ENCODE measurements around the gene SORCS1. TPM values are rescaled to one million over a fixed set of nuclear protein-coding genes. Genes with fewer than 3 reads are reported as not detected.

The SORCS1 gene
- total RNA-seq, 1 experiment from 2014 or later: not detected

DNA sequence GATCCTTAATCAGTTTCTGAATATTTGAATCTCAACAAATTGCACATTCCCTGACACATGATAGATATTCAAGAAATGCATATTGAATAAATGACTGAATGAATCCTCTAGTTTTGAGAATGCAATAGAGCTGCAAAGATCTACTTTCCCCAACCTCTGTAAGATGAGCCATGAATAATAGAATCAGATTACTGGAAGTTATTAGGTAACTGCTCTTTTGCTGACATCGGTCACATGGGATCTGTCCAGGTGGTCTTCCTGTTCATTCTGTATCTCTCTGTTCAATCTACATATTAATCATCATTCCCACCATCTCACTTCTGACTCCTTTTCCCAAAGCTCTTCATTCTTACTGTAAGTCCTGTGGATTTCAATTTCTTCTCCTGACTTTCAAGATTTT is 638.7 kb downstream of the SORCS1 start:
- CTCF ChIA-PET: no interaction called here
- no TSS peak for BruUV-seq (replicated peaks)
- no peak overlapping the region for H3K4me3 ChIP-seq (replicated peaks in 1 of 2; ENCODE audit: low read depth in 1 of 2, low read length in 2 of 2)
- POLR2A ChIA-PET: no interaction called here
- peaks cover 9% of the 10 kb centered on the region in 2 experiments; a peak in 3 of 4 replicates for H3K9me3 ChIP-seq (ENCODE audit: control insufficient read depth in 1 of 2, insufficient read depth in 1 of 2, low read depth in 1 of 2, low read length in 2 of 2)
- H3K4me2 ChIP-seq (ENCODE audit: low read length): no peak overlapping the region
- no peaks in the 10 kb centered on the region for H3K79me2 ChIP-seq (ENCODE audit: insufficient read depth, low read length)
- no peaks in the 10 kb centered on the region for H4K20me1 ChIP-seq (ENCODE audit: insufficient read depth)
- TF ChIP-seq JUND (IDR thresholded peaks at IDR 0.05) (no peak), CTCF (IDR thresholded peaks at IDR 0.05 in 2 of 3, conservative IDR thresholded peaks at IDR 0.05 in 1 of 3; ENCODE audit: borderline replicate concordance in 1 of 3, insufficient read depth in 1 of 3, low read depth in 2 of 3, low read length in 2 of 3) (no peak), SRF (IDR thresholded peaks at IDR 0.05; ENCODE audit: low read depth) (no peak), FOSL1 (IDR thresholded peaks at IDR 0.05; ENCODE audit: low read depth) (no peak), MAX (IDR thresholded peaks at IDR 0.05) (no peak), ELF1 (IDR thresholded peaks at IDR 0.05; ENCODE audit: borderline replicate concordance, low read depth) (no peak), ZNF274 (IDR thresholded peaks at IDR 0.05; ENCODE audit: low read depth, low read length) (no peak), ZFX (IDR thresholded peaks at IDR 0.05) (no peak), POLR2A (IDR thresholded peaks at IDR 0.05; ENCODE audit: borderline replicate concordance, extremely low read depth, insufficient read depth, insufficient read length) (no peak), YY1 (IDR thresholded peaks at IDR 0.05; ENCODE audit: extremely low read depth, insufficient replicate concordance, low read depth, low read length) (no peak), TCF7L2 (IDR thresholded peaks at IDR 0.05; ENCODE audit: borderline replicate concordance, extremely low read depth, insufficient read depth, insufficient read length) (no peak), EZH2phosphoT487 (IDR thresholded peaks at IDR 0.05; ENCODE audit: borderline replicate concordance) (no peak), CBX3 (IDR thresholded peaks at IDR 0.05; ENCODE audit: low read depth) (no peak)
- no peak overlapping the region for H3K27ac ChIP-seq (ENCODE audit: low read depth, low read length)
- no peak for DNase-seq (ENCODE audit: low read depth, low spot score)
- H3K9ac ChIP-seq (ENCODE audit: low read length): no peak overlapping the region
- H3K9me2 ChIP-seq (ENCODE audit: insufficient read depth): no peaks in the 10 kb centered on the region
- no peaks in the 10 kb centered on the region for H3K36me3 ChIP-seq (ENCODE audit: control insufficient read depth in 1 of 2, insufficient read depth in 2 of 2, low read length in 2 of 2)
- no peaks in the 10 kb centered on the region for H3K4me1 ChIP-seq (ENCODE audit: control insufficient read depth in 1 of 2, insufficient read depth in 2 of 2, low read length in 2 of 2)
- H3K27me3 ChIP-seq (ENCODE audit: insufficient read depth, low read length): no peaks in the 10 kb centered on the region
- no peak for ATAC-seq
- intact Hi-C loops (cut with micrococcal nuclease): no loop called here
- RAD21 ChIA-PET (ENCODE audit: low non-redundant PET in 1 of 2, low total read pairs in 2 of 2, uncharacterized antibody in 2 of 2, unreplicated experiment in 2 of 2): no interaction called here
- no peak overlapping the region for H2AFZ ChIP-seq (ENCODE audit: low read depth, low read length, poor library complexity, severe bottlenecking)

Data from HCT116 (cell line).